ENCODE data around the gene NAA80. TPM values are rescaled to one million over a fixed set of nuclear protein-coding genes. Genes with fewer than 3 reads are reported as not detected.

Gene NAA80
- total and polyA plus RNA-seq, 2 of the 13 experiments (the other 11 are each of a cell fraction or from before 2014, with no cell fraction given), result 3.4 to 8.7 TPM

- TF ChIP-seq ZHX2 (IDR thresholded peaks at IDR 0.05; ENCODE audit: low read depth), result no peak
- TF ChIP-seq ZHX2 (CRISPR knock-in tag; IDR thresholded peaks at IDR 0.05; ENCODE audit: borderline replicate concordance), result no peak
- TF ChIP-seq SKI (IDR thresholded peaks at IDR 0.05; ENCODE audit: partially characterized antibody), result peak; percentile 13
- no peak for TF ChIP-seq ZNF30 (CRISPR knock-in tag; IDR thresholded peaks at IDR 0.05)
- no peak for TF ChIP-seq GTF3A (CRISPR knock-in tag; conservative IDR thresholded peaks at IDR 0.05)
- peak; percentile 51; the same call in 1 of the 2 replicates for TF ChIP-seq MIER3 (CRISPR knock-in tag; IDR thresholded peaks at IDR 0.05; ENCODE audit: borderline replicate concordance)
- 0 out of 2 replicates have a peak, but pooled peaks have one; percentile 16 for TF ChIP-seq NFKB2 (CRISPR knock-in tag; IDR thresholded peaks at IDR 0.05; ENCODE audit: borderline replicate concordance)
- TF ChIP-seq SP140L (CRISPR knock-in tag; IDR thresholded peaks at IDR 0.05; ENCODE audit: borderline replicate concordance), result no peak
- no peak for TF ChIP-seq GLMP (CRISPR knock-in tag; IDR thresholded peaks at IDR 0.05; ENCODE audit: borderline replicate concordance)
- 0 out of 2 replicates have a peak, but pooled peaks have one; percentile 23 for TF ChIP-seq ZNF225 (CRISPR knock-in tag; IDR thresholded peaks at IDR 0.05)
- TF ChIP-seq SOX6 (IDR thresholded peaks at IDR 0.05), result no peak
- TF ChIP-seq SOX6 (CRISPR knock-in tag; IDR thresholded peaks at IDR 0.05), result peak; percentile 45
- TF ChIP-seq ETS1 (CRISPR knock-in tag; IDR thresholded peaks at IDR 0.05), result no peak
- peak; percentile 31; the same call in 1 of the 2 replicates for TF ChIP-seq PRDM15 (CRISPR knock-in tag; IDR thresholded peaks at IDR 0.05)
- no peak for TF ChIP-seq ZNF614 (CRISPR knock-in tag; IDR thresholded peaks at IDR 0.05; ENCODE audit: borderline replicate concordance)
- TF ChIP-seq ZNF577 (CRISPR knock-in tag; IDR thresholded peaks at IDR 0.05; ENCODE audit: borderline replicate concordance, low read depth), result no peak
- TF ChIP-seq YEATS2 (CRISPR knock-in tag; IDR thresholded peaks at IDR 0.05; ENCODE audit: borderline replicate concordance), result peak; percentile 71; the same call in 1 of the 2 replicates
Observed at GRCh38 chr3:50303013-50303815, 4.0 kb upstream of the NAA80 start, which contains the start of gene HYAL1 (continued).
